Stimulated activated effector memory CD8-positive, alpha-beta T cell treated with anti-CD3 and anti-CD28 coated beads, Interleukin-12 subunit alpha, Interleukin-12 subunit beta, amount 100 ng/mL, for 72 hours (primary cell): Measurements from ENCODE around the gene BHMT2.

Source experiments
- ATAC-seq: fragments of 150-1000 bp; cut with Tn5 transposase; 2 replicates; pipeline ENCODE4 v1.10.0; 2021
- DNase-seq, 2 donors: peaks; one replicate each; pipeline ENCODE4 v3.0.0; 2021 to 2022; ENCODE audit warnings: low spot score in 2 of 2
- H3K27ac Mint-ChIP-seq: one replicate; pipeline ENCODE4 v1.8.0; 2022; ENCODE audit warnings: mild to moderate bottlenecking, mixed read lengths
- H3K36me3 Mint-ChIP-seq: one replicate; pipeline ENCODE4 v1.8.0; 2022; ENCODE audit warnings: mild to moderate bottlenecking, mixed read lengths
- H3K4me1 Mint-ChIP-seq: one replicate; pipeline ENCODE4 v1.8.0; 2022; ENCODE audit warnings: mixed read lengths
- H3K4me3 Mint-ChIP-seq: one replicate; pipeline ENCODE4 v1.8.0; 2022; ENCODE audit warnings: mild to moderate bottlenecking, mixed read lengths
- H3K9me3 Mint-ChIP-seq: one replicate; pipeline ENCODE4 v1.8.0; 2022; ENCODE audit warnings: mixed read lengths

Gene BHMT2, protein sequence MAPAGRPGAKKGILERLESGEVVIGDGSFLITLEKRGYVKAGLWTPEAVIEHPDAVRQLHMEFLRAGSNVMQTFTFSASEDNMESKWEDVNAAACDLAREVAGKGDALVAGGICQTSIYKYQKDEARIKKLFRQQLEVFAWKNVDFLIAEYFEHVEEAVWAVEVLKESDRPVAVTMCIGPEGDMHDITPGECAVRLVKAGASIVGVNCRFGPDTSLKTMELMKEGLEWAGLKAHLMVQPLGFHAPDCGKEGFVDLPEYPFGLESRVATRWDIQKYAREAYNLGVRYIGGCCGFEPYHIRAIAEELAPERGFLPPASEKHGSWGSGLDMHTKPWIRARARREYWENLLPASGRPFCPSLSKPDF

DNA sequence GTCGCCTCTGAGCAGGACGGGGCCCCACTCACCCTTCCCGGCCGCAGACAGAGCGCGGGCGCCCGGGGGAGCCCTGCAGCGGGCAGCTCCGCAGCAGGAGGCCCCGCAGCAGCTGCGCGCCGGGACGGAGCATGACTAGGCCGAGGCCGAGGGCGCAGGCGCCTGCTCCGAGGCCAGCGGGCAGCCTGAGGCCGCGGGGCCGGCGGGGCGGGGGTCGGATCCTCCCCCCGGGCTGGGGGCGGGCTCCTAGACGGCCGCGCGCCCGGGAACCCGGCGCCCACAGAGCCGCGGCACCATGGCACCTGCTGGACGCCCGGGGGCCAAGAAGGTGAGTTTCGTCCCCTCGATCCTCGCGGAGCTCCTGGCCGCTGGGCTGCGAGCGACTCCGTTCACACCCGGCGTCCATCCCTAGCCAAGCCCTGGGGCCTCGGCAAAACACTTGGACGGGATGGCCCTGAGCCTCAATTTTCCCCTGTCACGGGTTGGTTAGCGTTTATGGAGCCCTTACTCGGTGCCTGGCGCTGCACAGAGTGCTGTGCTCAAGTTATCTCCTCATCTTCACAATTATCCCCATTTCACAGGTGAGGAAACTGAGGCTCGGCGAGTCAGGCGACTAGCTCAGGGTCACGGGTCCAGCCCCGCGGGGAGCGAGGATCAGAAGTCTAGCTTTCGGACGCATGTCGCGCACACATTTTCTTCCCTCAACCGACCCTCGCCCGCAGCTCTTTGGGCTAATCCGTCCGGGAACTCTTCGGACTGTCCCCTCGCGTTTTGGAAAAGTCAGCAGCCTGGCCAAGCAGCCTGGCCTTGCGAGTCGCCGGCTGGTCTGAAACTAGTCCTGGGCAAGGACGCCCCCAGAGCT, at the start of gene BHMT2, which contains the start of gene DMGDH:
TSS of gene BHMT2 (plus strand) at position 280 of the 862 bp plus-strand sequence. CDS start at position 296, 16 bp downstream.
TSS of gene DMGDH (minus strand) at position 187 of the 862 bp plus-strand sequence. CDS start at position 133, 54 bp downstream.
- no peak within 1 kb of the TSS for H3K4me3 Mint-ChIP-seq
- H3K4me1 Mint-ChIP-seq, result no peaks in the 10 kb centered on the region
- ATAC-seq (peak; percentile 37), DNase-seq (no peak)
- no peaks in the 10 kb centered on the region for H3K36me3 Mint-ChIP-seq
- H3K27ac Mint-ChIP-seq, result no peak within 1 kb of the TSS
- no peaks in the 10 kb centered on the region for H3K9me3 Mint-ChIP-seq

DNA sequence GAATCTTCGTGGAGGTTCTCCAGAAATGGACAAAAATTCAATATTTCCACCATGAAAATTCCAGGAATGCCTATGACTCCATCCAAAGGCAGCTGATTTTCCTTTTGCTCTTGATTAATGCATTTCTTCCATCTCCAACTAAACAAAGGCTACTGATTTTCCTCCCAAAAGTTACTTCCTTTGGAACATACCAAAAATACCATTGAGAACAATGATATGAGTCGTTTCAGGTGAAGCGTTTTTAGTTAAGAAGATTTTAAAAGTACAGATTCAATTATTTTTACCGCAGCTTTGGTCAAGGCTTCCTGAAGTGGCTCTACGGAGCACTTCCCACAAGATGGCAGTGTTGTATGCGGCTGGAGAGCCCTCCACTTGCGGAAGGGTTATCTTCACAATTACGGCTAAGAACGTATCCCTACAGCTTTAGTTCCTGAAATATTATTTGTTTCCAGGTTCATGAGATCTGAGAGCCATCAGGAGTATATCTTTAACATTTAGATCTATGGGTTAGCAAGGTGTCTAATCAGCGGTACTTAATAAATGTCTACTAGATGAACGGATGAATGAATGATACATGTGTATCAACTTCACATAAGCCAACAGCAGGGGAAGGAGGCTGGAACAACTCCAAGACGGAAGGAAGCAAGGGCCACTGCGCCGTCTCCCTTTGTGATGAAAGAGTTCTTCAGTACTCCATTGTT, 48.6 kb upstream of the BHMT2 start:
- Mint-ChIP-seq H3K9me3 (no peaks in the 10 kb centered on the region), H3K4me1 (peaks cover 5% of the 10 kb centered on the region), H3K27ac (no peak overlapping the region), H3K36me3 (no peaks in the 10 kb centered on the region), H3K4me3 (no peak overlapping the region)
- DNase-seq (no peak), ATAC-seq (peak; percentile 57)

DNA sequence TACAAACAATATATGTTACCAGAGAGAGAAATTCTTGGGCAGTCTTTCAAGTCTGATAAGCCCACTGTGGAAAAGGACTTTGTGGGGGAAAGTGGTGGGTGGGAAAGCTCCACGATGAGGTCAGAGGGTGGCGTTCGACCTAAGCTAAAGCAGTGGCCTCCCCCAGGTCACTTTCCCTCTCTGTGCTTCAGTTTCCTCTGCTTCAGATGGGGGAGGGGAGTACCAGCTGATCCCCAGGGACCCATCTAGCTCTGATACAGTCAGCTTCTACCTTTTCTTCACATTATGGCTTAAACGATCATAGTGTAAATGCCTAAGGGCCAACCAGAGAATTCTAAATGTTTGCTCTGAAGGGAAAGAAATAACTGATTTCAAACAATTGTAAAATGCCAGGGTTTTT, 47.8 kb upstream of the BHMT2 start:
- Mint-ChIP-seq H3K4me3 (no peak overlapping the region), H3K9me3 (no peaks in the 10 kb centered on the region), H3K27ac (no peak overlapping the region), H3K36me3 (no peaks in the 10 kb centered on the region), H3K4me1 (peaks cover 5% of the 10 kb centered on the region)
- no peak for DNase-seq
- no peak for ATAC-seq

DNA sequence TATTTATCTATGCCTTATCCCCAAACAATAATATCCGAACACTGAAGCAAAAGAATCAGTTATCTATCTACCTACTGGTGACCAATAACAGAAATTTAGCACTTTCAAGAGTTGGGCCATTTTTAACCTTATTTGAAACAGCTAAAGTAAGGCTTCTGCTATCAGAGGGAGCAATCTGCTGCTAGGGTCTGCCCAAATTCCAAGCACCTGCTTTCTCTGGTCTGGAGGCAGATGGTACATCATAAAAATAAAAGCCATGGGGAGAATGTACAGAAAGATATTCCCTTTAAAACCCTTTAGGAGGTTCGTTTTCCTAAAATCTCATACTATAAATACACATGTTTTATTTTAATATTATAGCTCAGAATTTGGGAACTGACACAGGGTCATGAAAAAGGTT, 46.8 kb upstream of the BHMT2 start:
- Mint-ChIP-seq H3K27ac (no peak overlapping the region), H3K36me3 (no peaks in the 10 kb centered on the region), H3K4me1 (peaks cover 5% of the 10 kb centered on the region), H3K4me3 (no peak overlapping the region), H3K9me3 (no peaks in the 10 kb centered on the region)
- DNase-seq, result no peak
- ATAC-seq, result no peak

DNA sequence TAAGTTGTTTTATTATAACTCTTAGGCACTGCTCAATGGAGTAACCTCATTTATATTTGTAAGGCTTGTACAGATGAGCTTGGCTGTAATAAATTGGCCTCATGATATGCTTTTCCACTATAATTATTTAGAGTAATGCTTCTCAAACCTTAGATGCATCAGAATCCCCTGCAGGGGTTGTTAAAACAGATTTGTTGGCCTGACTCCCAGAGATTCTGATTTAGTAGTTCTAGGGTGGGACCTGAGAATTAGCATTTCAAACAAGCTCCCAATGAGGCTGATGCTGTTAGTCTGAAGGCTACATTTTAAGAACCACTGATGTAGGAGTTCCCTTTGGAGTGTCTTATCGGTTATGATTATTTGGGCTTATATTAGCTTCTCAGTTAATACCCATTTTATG, 46.2 kb upstream of the BHMT2 start:
- no peak for DNase-seq
- peaks cover 5% of the 10 kb centered on the region for H3K4me1 Mint-ChIP-seq
- no peak for ATAC-seq
- H3K4me3 Mint-ChIP-seq, result no peak overlapping the region
- no peak overlapping the region for H3K27ac Mint-ChIP-seq
- no peaks in the 10 kb centered on the region for H3K9me3 Mint-ChIP-seq
- H3K36me3 Mint-ChIP-seq, result no peaks in the 10 kb centered on the region

DNA sequence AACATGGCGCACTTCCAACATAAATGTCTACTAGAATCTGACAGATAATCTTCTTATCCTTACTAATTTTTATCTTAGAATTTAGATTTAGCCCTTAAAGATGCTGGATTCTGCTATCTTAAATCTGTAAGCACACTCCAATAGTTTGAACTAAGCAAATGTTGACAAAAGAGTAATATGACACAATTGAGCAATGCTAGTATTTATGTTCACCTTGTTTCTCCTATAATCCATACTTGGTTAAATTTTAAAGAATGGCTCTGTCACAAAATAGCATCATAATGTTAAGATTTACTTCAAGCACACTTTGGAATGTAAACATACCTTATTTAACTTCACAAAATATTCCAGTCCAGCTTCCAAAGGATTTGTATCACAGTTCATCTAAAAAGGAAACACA, 45.6 kb upstream of the BHMT2 start:
- no peak for DNase-seq
- H3K36me3 Mint-ChIP-seq, result no peaks in the 10 kb centered on the region

DNA sequence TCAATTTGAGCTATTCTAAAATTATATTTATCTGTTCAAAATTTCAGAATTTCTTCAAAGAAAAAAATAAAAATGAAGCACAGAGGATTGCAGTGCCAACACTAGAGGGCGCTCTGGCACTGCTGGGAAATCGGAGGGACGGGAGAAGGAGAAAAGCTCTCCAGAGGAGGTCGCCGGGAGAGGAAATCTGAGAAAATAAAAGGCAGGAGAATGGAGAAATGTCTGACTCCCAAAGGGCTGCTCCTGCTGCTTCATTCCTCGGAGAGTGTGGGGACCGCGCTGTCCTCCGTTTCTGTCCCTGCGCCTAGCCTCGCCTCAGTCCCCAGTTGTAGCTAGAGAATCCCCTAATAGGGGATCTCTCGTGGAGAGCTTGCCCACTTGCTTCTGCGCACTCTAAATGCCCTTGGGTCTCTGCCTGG, 44.5 kb upstream of the BHMT2 start:
- Mint-ChIP-seq H3K27ac (no peak overlapping the region), H3K4me3 (peak overlapping the region; percentile 14), H3K4me1 (peaks cover 5% of the 10 kb centered on the region), H3K9me3 (no peaks in the 10 kb centered on the region), H3K36me3 (no peaks in the 10 kb centered on the region)
- DNase-seq (peak; percentile 46 to 59), ATAC-seq (peak; percentile 36)

More for the DNA sequence above, 45.6 kb upstream of the BHMT2 start:
- Mint-ChIP-seq H3K4me1 (peaks cover 5% of the 10 kb centered on the region), H3K9me3 (no peaks in the 10 kb centered on the region), H3K4me3 (no peak overlapping the region), H3K27ac (no peak overlapping the region)
- no peak for ATAC-seq

DNA sequence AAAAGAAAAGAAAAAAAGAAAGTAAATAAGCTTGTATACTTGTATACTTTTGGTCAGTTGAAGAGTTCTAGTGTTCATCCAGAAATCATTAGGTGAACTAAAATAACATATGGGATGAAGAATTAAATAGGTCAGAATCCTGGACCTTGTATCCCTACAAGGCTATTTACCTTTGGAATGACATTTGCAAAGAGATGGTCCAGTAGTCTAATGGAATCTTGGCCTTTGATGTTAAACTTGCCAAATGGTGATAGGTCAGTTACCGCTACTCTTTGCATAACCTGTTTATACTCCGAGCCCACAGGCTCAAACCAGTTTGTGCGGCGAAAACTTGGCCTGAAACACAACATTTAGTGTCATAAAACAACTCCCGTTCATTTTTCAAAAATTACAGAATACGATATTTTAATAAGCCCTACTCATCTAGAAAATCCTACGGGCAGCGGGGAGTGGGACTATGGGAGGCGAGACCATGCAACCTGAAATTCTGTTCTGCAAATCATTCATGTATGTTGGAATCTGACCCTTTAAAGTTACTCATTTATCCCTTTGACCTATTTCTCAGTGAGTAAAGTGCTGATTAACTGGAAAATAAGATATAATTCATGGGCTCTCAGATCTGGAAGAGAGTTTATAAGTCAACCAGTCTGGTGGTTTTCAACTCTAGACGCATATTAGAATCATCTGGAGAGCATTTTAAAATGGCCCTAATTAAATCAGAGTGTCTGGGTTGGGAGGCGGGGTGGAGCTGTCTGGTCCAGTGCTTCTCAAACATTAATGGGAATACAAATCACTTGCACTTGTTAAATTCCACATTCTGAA, 38.7 kb upstream of the BHMT2 start:
- no peak overlapping the region for H3K27ac Mint-ChIP-seq
- no peaks in the 10 kb centered on the region for H3K36me3 Mint-ChIP-seq
- no peaks in the 10 kb centered on the region for H3K9me3 Mint-ChIP-seq
- H3K4me3 Mint-ChIP-seq, result no peak overlapping the region
- DNase-seq, result no peak
- ATAC-seq, result no peak
- no peaks in the 10 kb centered on the region for H3K4me1 Mint-ChIP-seq

DNA sequence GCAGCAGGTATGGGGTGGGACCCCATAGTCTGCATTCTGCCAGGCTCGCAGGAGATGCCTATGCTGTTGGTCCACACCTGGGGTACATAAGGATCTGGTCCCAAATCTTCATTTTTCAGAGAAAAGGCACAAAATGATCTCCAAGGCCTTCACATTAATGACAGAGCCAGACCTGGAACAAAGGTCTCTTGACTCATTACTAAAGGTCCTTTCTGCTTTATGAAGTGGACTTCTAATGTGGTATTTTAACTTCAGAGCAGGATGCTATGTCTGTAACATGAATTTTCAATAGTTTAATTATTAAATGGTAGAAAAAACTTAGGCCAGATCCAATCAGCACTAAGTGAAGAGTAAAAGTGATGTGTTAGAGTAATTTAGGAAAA, 38.1 kb upstream of the BHMT2 start:
- no peak for ATAC-seq

DNA sequence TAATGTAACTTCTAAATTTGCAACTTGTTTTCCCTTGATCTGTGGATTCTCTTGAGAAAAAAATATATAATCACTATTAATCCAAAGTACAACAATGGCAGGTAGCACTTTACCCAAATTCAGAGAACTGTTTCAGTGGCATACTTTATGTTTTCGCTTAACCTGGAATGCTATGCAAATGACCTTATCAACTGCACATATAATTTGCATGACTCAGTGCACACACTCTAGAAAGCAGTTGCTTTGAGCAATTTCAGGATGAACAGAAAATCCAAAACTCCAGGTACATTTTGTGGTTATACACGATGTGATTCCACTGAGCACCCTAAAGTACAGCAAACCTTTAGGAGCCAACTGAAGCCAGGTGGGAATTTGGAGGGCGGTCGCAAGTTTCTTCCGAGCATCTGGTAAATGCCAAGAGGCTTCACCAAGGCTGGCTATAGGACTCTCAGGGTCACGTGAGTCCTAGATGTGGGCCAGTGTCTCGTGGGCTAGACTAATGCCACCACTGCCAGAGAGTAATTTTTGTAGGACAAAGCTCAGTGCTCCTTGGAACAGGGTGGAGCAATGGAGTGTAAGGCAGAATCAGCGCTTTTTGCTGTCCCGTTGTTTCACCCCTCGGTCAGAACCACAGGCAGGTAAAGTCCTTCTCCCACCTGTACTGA, 37.4 kb upstream of the BHMT2 start:
- H3K4me3 Mint-ChIP-seq, result no peak overlapping the region
- no peak for DNase-seq
- ATAC-seq, result no peak

More for the DNA sequence above, 38.1 kb upstream of the BHMT2 start:
- Mint-ChIP-seq H3K27ac (no peak overlapping the region), H3K4me1 (no peaks in the 10 kb centered on the region), H3K36me3 (no peaks in the 10 kb centered on the region), H3K9me3 (no peaks in the 10 kb centered on the region), H3K4me3 (no peak overlapping the region)
- DNase-seq, result no peak

DNA sequence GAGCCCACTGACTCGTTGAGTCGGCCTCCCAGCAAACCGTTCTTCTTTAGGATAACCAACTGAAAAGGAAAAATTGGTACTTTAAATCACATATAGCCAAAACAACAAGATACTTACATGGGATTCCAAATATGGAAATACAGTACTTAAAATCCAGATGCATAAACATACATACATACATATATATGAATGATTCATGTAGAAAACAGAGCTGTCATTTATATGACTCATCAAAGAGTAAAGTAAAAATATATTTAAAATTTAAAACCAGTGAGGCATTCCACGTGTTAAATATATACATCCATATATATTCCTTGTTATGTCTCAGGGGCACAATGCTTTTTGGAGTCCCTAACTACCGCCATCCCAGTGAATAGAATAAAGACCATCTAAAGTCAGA, 36.8 kb upstream of the BHMT2 start:
- Mint-ChIP-seq H3K4me3 (no peak overlapping the region), H3K27ac (no peak overlapping the region), H3K4me1 (no peaks in the 10 kb centered on the region), H3K36me3 (no peaks in the 10 kb centered on the region), H3K9me3 (no peaks in the 10 kb centered on the region)
- DNase-seq (no peak), ATAC-seq (no peak)

More for the DNA sequence above, 37.4 kb upstream of the BHMT2 start:
- no peak overlapping the region for H3K27ac Mint-ChIP-seq
- no peaks in the 10 kb centered on the region for H3K9me3 Mint-ChIP-seq
- no peaks in the 10 kb centered on the region for H3K4me1 Mint-ChIP-seq
- no peaks in the 10 kb centered on the region for H3K36me3 Mint-ChIP-seq

DNA sequence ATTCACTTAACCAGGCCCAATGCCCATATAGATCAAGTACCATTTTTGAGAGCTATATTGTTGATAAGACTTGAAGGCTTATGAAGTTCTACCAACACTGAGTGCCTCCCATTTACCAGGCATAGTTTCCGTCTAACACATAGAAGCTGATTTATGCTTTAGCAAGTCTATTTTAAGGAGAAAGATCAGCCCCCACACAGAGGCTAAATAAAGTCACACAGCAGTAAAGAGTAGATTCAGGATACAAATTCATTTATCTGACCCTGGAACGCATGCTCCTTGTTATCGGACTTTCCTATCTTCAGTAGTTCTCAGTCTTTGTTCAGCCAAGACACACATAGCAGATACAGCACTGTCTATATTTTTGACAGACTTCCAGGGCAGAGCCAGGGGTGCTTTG, 34.3 kb upstream of the BHMT2 start:
- no peaks in the 10 kb centered on the region for H3K36me3 Mint-ChIP-seq
- DNase-seq (no peak), ATAC-seq (no peak)
- no peaks in the 10 kb centered on the region for H3K9me3 Mint-ChIP-seq
- no peak overlapping the region for H3K27ac Mint-ChIP-seq
- no peak overlapping the region for H3K4me3 Mint-ChIP-seq
- H3K4me1 Mint-ChIP-seq, result no peaks in the 10 kb centered on the region

DNA sequence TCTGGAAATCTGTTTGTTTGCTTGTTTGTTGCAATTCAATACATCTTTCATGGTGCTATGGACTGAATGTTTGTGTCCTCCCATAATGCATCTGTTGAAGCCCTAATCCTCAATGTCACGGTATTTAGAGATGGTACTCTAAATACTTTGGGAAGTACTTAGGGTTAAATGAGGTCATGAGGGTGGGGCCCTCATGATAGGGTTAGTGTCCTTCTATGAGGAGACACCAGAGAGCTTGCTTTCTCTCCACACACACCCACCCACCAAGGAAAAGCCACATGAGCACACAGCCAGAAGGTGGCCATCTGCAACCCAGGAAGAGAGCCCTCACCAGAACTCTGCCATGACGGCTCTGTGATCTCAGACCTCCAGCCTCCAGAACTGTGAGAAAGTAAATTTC, 32.8 kb upstream of the BHMT2 start:
- no peaks in the 10 kb centered on the region for H3K36me3 Mint-ChIP-seq
- ATAC-seq (no peak), DNase-seq (no peak)
- H3K9me3 Mint-ChIP-seq, result no peaks in the 10 kb centered on the region
- H3K4me3 Mint-ChIP-seq, result no peak overlapping the region
- no peaks in the 10 kb centered on the region for H3K4me1 Mint-ChIP-seq
- no peak overlapping the region for H3K27ac Mint-ChIP-seq

DNA sequence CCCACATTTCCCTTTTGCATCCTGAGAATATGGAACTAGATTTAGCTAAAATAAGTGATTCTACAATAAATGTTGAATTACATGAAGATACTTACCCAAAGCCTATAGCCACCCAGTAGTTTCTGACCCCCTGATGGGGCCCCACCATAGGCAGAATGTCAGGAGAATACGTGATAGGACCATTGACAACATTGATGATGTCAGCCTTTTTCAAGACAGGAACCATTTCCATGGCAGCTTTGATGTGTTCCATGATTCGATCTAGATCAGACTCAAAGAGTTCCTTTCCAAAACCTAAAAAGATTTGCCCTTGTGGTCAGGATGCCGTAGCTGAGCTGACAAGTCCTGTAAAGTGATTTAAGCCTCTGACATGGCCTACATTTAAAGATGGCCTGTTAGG, 27.4 kb upstream of the BHMT2 start:
- Mint-ChIP-seq H3K36me3 (no peaks in the 10 kb centered on the region), H3K4me1 (no peaks in the 10 kb centered on the region), H3K27ac (no peak overlapping the region), H3K9me3 (no peaks in the 10 kb centered on the region), H3K4me3 (no peak overlapping the region)
- ATAC-seq (no peak), DNase-seq (no peak)
